K562 (cell line): ENCODE measurements around the gene LAMC1. TPM values are rescaled to one million over a fixed set of nuclear protein-coding genes. Genes with fewer than 3 reads are reported as not detected.

ENCODE experiments used
- ATAC-seq: fragments of 200-7000 bp; cut with Tn5 transposase; 3 replicates; pipeline ENCODE4 v1.9.1; 2020; ENCODE audit warnings: moderate library complexity
- BruUV-seq: library from RNA; stranded (reverse); fragments of 400-500 nt; replicated peaks from 2 replicates; lab custom pipeline; 2021; lab: Mats Ljungman, UMichigan
- CTCF ChIA-PET: fragments of 300-600 bp; formaldehyde crosslinking; extraction: SDS; loops from one replicate; lab custom pipeline; 2021; ENCODE audit warnings: low intra/inter-chr PET ratio; lab: Yijun Ruan, JAX
- POLR2A ChIA-PET: fragments of 300-600, 350-650 bp; sonication (Branson Sonifier 250); formaldehyde crosslinking; extraction: SDS; loops from one replicate; lab custom pipeline; 2021; ENCODE audit warnings: antibody characterized with exemption, inconsistent platforms; lab: Yijun Ruan, JAX
- DNase-seq, 4 experiments: peaks; one replicate each; pipeline versions ENCODE4 v3.0.0 to v3.0.0-alpha.2; 2011 to 2018; ENCODE audit warnings: low spot score in 3 of 4, mixed read lengths in 3 of 4; ENCODE audit errors: extremely low read depth in 1 of 4
- FAIRE-seq: peaks from 2 replicates; lab custom pipeline; 2011; peaks lifted over from hg19 to GRCh38; lab: Jason Lieb, UNC
- H2AFZ ChIP-seq: 2 replicates; pipeline ENCODE4 v1.6.0; 2011; ENCODE audit warnings: low read depth, low read length, control low read depth, inconsistent platforms
- H3K27ac ChIP-seq: fragments of 200-600 bp; 3 replicates; pipeline ENCODE4 v1.8.0; 2011; ENCODE audit warnings: low read depth, mild to moderate bottlenecking, control low read depth, inconsistent platforms, low read length, moderate library complexity, mixed read lengths; ENCODE audit errors: extremely low read depth
- H3K27me3 ChIP-seq, 2 experiments: fragments of 300-600 bp in 1 of 2; 2 replicates in 1 of 2; 3 replicates in 1 of 2; pipeline versions ENCODE4 v1.6.0 to v1.8.0; 2011; ENCODE audit warnings: inconsistent platforms in 2 of 2, low read length in 2 of 2, mild to moderate bottlenecking in 1 of 2, mixed read lengths in 1 of 2, moderate library complexity in 1 of 2; ENCODE audit not compliant: control insufficient read depth in 2 of 2, insufficient read depth in 2 of 2
- H3K36me3 ChIP-seq: fragments of 300-600 bp; 3 replicates; pipeline ENCODE4 v1.8.0; 2011; ENCODE audit warnings: mild to moderate bottlenecking, low read length, inconsistent platforms; ENCODE audit not compliant: control insufficient read depth, insufficient read depth
- H3K4me1 ChIP-seq, 2 experiments: fragments of 200-600 bp in 1 of 2; replicated peaks in 1 of 2; 2 replicates in 1 of 2; 3 replicates in 1 of 2; pipeline versions ENCODE4 v1.5.1 to v1.8.0; 2011; ENCODE audit warnings: inconsistent platforms in 2 of 2, low read length in 2 of 2, mild to moderate bottlenecking in 1 of 2, mixed read lengths in 1 of 2, moderate library complexity in 1 of 2; ENCODE audit not compliant: control insufficient read depth in 2 of 2, insufficient read depth in 2 of 2
- H3K4me2 ChIP-seq: 2 replicates; pipeline ENCODE4 v1.6.1; 2011; ENCODE audit warnings: low read length, control low read depth, inconsistent platforms, mixed read lengths; ENCODE audit not compliant: insufficient read depth
- H3K4me3 ChIP-seq: fragments of 200-600 bp; sonication (generic), shearing (Covaris generic); 2 replicates; pipeline ENCODE4 v1.5.1; 2016; ENCODE audit warnings: control low read depth, inconsistent platforms
- H3K79me2 ChIP-seq: fragments of 200-600 bp; 3 replicates; pipeline ENCODE4 v1.8.0; 2011; ENCODE audit warnings: low read length, inconsistent platforms; ENCODE audit not compliant: control insufficient read depth, insufficient read depth
- H3K9ac ChIP-seq, 2 experiments: 2 replicates each; pipeline versions ENCODE4 v1.6.0 to v1.6.1; 2011; ENCODE audit warnings: low read depth in 2 of 2, low read length in 2 of 2, control low read depth in 1 of 2, inconsistent platforms in 1 of 2, mild to moderate bottlenecking in 1 of 2, mixed read lengths in 1 of 2; ENCODE audit not compliant: insufficient read depth in 1 of 2
- H3K9me1 ChIP-seq: one replicate; pipeline ENCODE4 v1.6.0; 2011; ENCODE audit warnings: inconsistent platforms, mild to moderate bottlenecking, low read length, moderate library complexity; ENCODE audit not compliant: control insufficient read depth, insufficient read depth
- H3K9me3 ChIP-seq: replicated peaks from 2 replicates; pipeline ENCODE4 v1.5.1; 2011; ENCODE audit warnings: low read depth, low read length, inconsistent platforms; ENCODE audit not compliant: control insufficient read depth, insufficient read depth
- H4K20me1 ChIP-seq: replicated peaks from 2 replicates; pipeline ENCODE4 v1.6.1; 2011; ENCODE audit warnings: low read length, inconsistent platforms, mixed read lengths; ENCODE audit not compliant: control insufficient read depth, insufficient read depth
- CEBPB ChIP-seq: fragments of 450-650 bp; IDR thresholded peaks from 2 replicates; pipeline ENCODE4 v1.6.1; 2016; ENCODE audit warnings: missing genetic modification characterization, missing compliant biosample characterization
- CEBPG ChIP-seq, 3 experiments: fragments of 200-800 bp in 1 of 3; sonication (Bioruptor generic) in 1 of 3; sonication (generic) in 1 of 3; formaldehyde crosslinking in 1 of 3; IDR thresholded peaks in 2 of 3; conservative IDR thresholded peaks in 1 of 3; 2 replicates each; pipeline versions ENCODE4 v1.6.1 to v1.8.0; 2016 to 2022; ENCODE audit warnings: missing compliant biosample characterization in 2 of 3, missing genetic modification characterization in 2 of 3, mild to moderate bottlenecking in 1 of 3, missing genetic modification reagents in 1 of 3
- FOSL1 ChIP-seq: fragments of 200-800 bp; sonication (Bioruptor generic); conservative IDR thresholded peaks from 2 replicates; pipeline ENCODE4 v1.6.1; 2016; ENCODE audit warnings: missing genetic modification characterization, missing compliant biosample characterization
- STAT6 ChIP-seq: sonication (generic); formaldehyde crosslinking; IDR thresholded peaks from 2 replicates; pipeline ENCODE4 v1.8.1; 2023; ENCODE audit warnings: mild to moderate bottlenecking, missing genetic modification reagents
- TBL1XR1 ChIP-seq, 2 experiments: IDR thresholded peaks; 2 replicates each; pipeline ENCODE4 v1.6.1; 2012; ENCODE audit warnings: improper control_type of control experiment in 2 of 2, low read length in 2 of 2, mild to moderate bottlenecking in 1 of 2
- ZNF134 ChIP-seq: fragments of 250-450 bp; sonication (Bioruptor Pico); conservative IDR thresholded peaks from 2 replicates; pipeline ENCODE4 v1.4.0; 2020
- WGBS: fragments of 100-300 bp; shearing (Covaris generic); methylation state at CpG from one replicate; pipeline ENCODE4 v1.1.6; 2016; ENCODE audit warnings: low coverage, mixed read lengths; ENCODE audit not compliant: insufficient coverage; ENCODE audit errors: missing lambda C conversion rate; 5-methylcytosine and 5-hydroxymethylcytosine counted together
- in situ Hi-C: fragments of 300-500 bp; cut with MboI; formaldehyde crosslinking; loops from 4 replicates; pipeline ENCODE4 v1.15.0; 2018; ENCODE audit warnings: inconsistent platforms, mixed read lengths
- intact Hi-C: fragments of 100-400 bp; cut with micrococcal nuclease; formaldehyde crosslinking; loops from 2 replicates; pipeline ENCODE4 v1.14.2; 2022
- polyA plus RNA-seq, 8 experiments: library from polyadenylated mRNA; depleted of rRNA in 4 of 8; stranded (reverse) in 5 of 8; unstranded in 3 of 8; fragments of >200 nt; fragmentation: Nextera tagmentation in 2 of 8; fragmentation: Illumina TruSeq in 1 of 8; extraction: Ambion mirVana in 2 of 8; extraction: Trizol in 1 of 8; gene quantifications; 2 replicates each; pipeline versions ENCODE4 v1.2.1 to v1.2.3, GENCODE V29; 2011 to 2014; ENCODE audit warnings: inconsistent platforms in 1 of 8, missing spikeins in 1 of 8
- total RNA-seq, 7 experiments: library from RNA; depleted of rRNA in 6 of 7; stranded (reverse); fragments of >200 nt in 6 of 7; fragmentation: Illumina TruSeq in 2 of 7; extraction: Trizol in 2 of 7; gene quantifications; 2 replicates each; pipeline versions ENCODE4 v1.2.1 to v1.2.3, GENCODE V29; 2011 to 2021; ENCODE audit warnings: low replicate concordance in 1 of 7

LAMC1 gene
- total and polyA plus RNA-seq, 9 of the 15 experiments (the other 6 are each of a cell fraction or from before 2014, with no cell fraction given) = 0.07 to 0.71 (median 0.13) TPM; not detected in 2

DNA sequence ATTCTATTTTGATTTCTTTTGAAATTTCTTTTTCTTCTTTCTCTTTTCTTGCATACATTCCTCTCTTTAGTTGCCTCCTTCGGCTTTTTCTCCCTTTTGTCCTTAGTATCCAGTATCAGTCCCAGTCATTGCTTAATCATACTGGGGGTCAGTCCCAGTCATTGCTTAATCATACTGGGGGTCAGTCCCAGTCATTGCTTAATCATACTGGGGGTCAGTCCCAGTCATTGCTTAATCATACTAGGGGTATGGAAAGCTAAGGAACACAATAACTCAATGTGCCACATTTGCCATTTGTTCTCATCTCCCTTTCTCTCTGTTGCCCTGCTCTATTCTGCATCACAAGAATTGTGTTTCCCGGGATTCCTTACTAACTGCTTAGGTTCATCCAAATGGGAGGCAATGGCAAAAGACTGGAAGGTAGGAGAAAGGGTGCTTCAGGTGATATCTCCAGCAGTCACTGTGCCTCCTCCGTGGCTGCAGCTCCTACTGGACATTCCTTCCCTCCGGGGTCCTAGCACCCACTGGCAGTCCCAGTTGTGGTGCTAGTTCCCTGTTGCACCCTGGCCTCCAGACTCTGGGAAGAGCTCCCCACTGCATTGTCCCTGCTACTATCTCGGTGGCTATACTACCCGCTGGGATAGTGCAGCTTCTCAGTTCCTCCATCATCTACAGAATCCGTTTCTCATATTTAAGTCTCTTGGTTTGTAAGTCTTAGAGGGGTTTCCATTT, 32.6 kb upstream of the LAMC1 start:
- Histone ChIP-seq H3K79me2 (no peaks in the 10 kb centered on the region), H3K4me2 (no peak overlapping the region), H4K20me1 (no peaks in the 10 kb centered on the region), H3K9me3 (no peaks in the 10 kb centered on the region), H3K9me1 (no peaks in the 10 kb centered on the region), H3K4me3 (no peak overlapping the region), H3K27me3 (peaks cover 4 to 16% of the 10 kb centered on the region in 2 experiments; a peak in 3 of 5 replicates), H3K4me1 (no peaks in the 10 kb centered on the region), H3K27ac (no peak overlapping the region), H2AFZ (no peak overlapping the region), H3K9ac (no peak overlapping the region), H3K36me3 (no peaks in the 10 kb centered on the region)
- TF ChIP-seq CEBPG (CRISPR knock-in tag; IDR thresholded peaks at IDR 0.05) (no peak), CEBPG (tag; conservative IDR thresholded peaks at IDR 0.05 in 1 of 2, IDR thresholded peaks at IDR 0.05 in 1 of 2) (peak in 1 of 2 experiments; percentile 31; a peak in 1 of 4 replicates), FOSL1 (0 out of 2 replicates have a peak, but pooled peaks have one; percentile 14), TBL1XR1 (IDR thresholded peaks at IDR 0.05; ENCODE audit: low read length in 2 of 2) (no peak), ZNF134 (CRISPR knock-in tag) (no peak), STAT6 (no peak), CEBPB (tag) (peak; percentile 60)
- 2% methylated on average over 7 of the region's 7 CpGs for WGBS
- in situ Hi-C loops (no loop called here), intact Hi-C loops (no loop called here)
- no peak for FAIRE-seq
- BruUV-seq = no TSS peak
- no peak for DNase-seq
- ATAC-seq = no peak
- POLR2A ChIA-PET = no interaction called here
- CTCF ChIA-PET = interaction anchor here (0.6 kb wide), 1 partner anchor 358 kb away, joined by 4 read pairs; no protein-coding TSS in a partner anchor
